ENCODE results near the gene ATXN7L2. TPM values are rescaled to one million over a fixed set of nuclear protein-coding genes. Genes with fewer than 3 reads are reported as not detected.

Gene ATXN7L2
- total RNA-seq, 1 experiment from 2014 or later, result 17.3 TPM

DNA sequence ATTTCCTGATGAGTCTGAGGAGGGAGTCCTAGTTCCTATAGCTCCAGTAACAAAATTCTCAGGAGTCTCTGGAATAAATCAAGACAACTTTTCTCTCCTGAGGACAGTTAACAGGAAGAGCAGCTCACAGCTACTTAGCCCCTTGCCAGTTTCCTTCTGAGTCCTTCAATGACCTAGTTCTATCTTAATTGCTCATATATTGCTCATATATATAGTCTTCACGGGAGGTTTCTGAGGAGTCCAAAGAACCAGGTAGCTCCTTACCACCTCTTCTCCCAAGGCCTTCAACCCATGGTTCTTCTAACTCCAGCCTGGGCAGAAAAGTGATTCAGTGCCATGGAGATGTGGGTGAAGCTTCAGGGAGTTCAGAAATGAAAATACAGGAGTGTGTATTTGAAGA, 21.3 kb downstream of the ATXN7L2 start:
- H3K79me2 ChIP-seq (ENCODE audit: insufficient read depth, low read length), result no peaks in the 10 kb centered on the region
- H3K27me3 ChIP-seq (ENCODE audit: insufficient read depth, low read length), result no peaks in the 10 kb centered on the region
- no peak overlapping the region for H3T11ph ChIP-seq (ENCODE audit: low read length)
- no peaks in the 10 kb centered on the region for H4K20me1 ChIP-seq (ENCODE audit: control insufficient read depth, insufficient read depth, insufficient read length)
- DNase-seq, result no peak
- WGBS (ENCODE audit: extremely low coverage, insufficient read length, low lambda C conversion rate), result no CpG with 5 or more reads among the region's 1 CpG
- TF ChIP-seq, protein P1, sequence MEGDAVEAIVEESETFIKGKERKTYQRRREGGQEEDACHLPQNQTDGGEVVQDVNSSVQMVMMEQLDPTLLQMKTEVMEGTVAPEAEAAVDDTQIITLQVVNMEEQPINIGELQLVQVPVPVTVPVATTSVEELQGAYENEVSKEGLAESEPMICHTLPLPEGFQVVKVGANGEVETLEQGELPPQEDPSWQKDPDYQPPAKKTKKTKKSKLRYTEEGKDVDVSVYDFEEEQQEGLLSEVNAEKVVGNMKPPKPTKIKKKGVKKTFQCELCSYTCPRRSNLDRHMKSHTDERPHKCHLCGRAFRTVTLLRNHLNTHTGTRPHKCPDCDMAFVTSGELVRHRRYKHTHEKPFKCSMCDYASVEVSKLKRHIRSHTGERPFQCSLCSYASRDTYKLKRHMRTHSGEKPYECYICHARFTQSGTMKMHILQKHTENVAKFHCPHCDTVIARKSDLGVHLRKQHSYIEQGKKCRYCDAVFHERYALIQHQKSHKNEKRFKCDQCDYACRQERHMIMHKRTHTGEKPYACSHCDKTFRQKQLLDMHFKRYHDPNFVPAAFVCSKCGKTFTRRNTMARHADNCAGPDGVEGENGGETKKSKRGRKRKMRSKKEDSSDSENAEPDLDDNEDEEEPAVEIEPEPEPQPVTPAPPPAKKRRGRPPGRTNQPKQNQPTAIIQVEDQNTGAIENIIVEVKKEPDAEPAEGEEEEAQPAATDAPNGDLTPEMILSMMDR (conservative IDR thresholded peaks at IDR 0.05), result no peak
- no peak overlapping the region for H3K9ac ChIP-seq (ENCODE audit: extremely low read depth, insufficient read length, low read length)
- Mint-ChIP-seq H3K4me1 (peaks cover 8% of the 10 kb centered on the region in 2 experiments), H3K27ac (no peak overlapping the region), H3K36me3 (ENCODE audit: insufficient read depth in 1 of 3, low read depth in 3 of 3) (peaks cover 0 to 5% (median 2%) of the 10 kb centered on the region in 3 experiments; a peak in 3 of 7 replicates), H3K4me3 (no peak overlapping the region), H3K27me3 (ENCODE audit: low read depth) (peaks cover 27% of the 10 kb centered on the region), H3K9me3 (no peaks in the 10 kb centered on the region)
- no peak overlapping the region for H3K23ac ChIP-seq (ENCODE audit: insufficient read length, low read depth, low read length)
- no peak overlapping the region for H2BK20ac ChIP-seq (ENCODE audit: low read depth, low read length, poor library complexity, severe bottlenecking)
- no peak overlapping the region for H2AK5ac ChIP-seq (ENCODE audit: insufficient read length, low read length)
- no peak overlapping the region for H4K91ac ChIP-seq (ENCODE audit: insufficient read length, low read depth, low read length)
- peaks cover 3% of the 10 kb centered on the region for H3K23me2 ChIP-seq (ENCODE audit: insufficient read length, low read depth, low read length, poor library complexity, severe bottlenecking)
- H4K8ac ChIP-seq (replicated peaks; ENCODE audit: insufficient read length, low read depth, low read length), result no peak overlapping the region
- no peak overlapping the region for H3K4ac ChIP-seq (ENCODE audit: low read depth, low read length)
- no peak overlapping the region for H3K27ac ChIP-seq (ENCODE audit: insufficient read length, low read depth, low read length)
- H3K18ac ChIP-seq (ENCODE audit: insufficient read length, low read depth, low read length), result no peak overlapping the region
- no peaks in the 10 kb centered on the region for H3K9me3 ChIP-seq (ENCODE audit: control insufficient read depth, low read depth, low read length)
- no peak overlapping the region for H3K56ac ChIP-seq (ENCODE audit: insufficient read length, low read depth, low read length)
- H2BK5ac ChIP-seq (ENCODE audit: insufficient read length, low read length), result no peak overlapping the region
- H3K79me1 ChIP-seq (ENCODE audit: insufficient read depth, low read depth, low read length, poor library complexity, severe bottlenecking), result no peaks in the 10 kb centered on the region
- no peak overlapping the region for H2BK12ac ChIP-seq (ENCODE audit: insufficient read length, low read depth, low read length)
- no peak overlapping the region for H4K5ac ChIP-seq (ENCODE audit: insufficient read length, low read depth, low read length)
- no peak overlapping the region for H2BK120ac ChIP-seq (ENCODE audit: low read depth, low read length, poor library complexity, severe bottlenecking)
- H3K4me1 ChIP-seq (ENCODE audit: insufficient read depth, low read length), result no peaks in the 10 kb centered on the region
- H3K4me2 ChIP-seq (ENCODE audit: insufficient read depth, insufficient read length, low read length), result no peak overlapping the region
- no peak overlapping the region for H2AFZ ChIP-seq (ENCODE audit: low read length)
- no peak overlapping the region for H3K14ac ChIP-seq (ENCODE audit: insufficient read depth, low read length)
- H2BK15ac ChIP-seq (ENCODE audit: low read depth, low read length), result no peak overlapping the region

Measured in H9 (cell line).